ENCODE results near the gene SLC5A3. TPM values are rescaled to one million over a fixed set of nuclear protein-coding genes. Genes with fewer than 3 reads are reported as not detected.

Gene SLC5A3
- total and polyA plus RNA-seq, 2 of the 8 experiments (the other 6 are each of a cell fraction or from before 2014, with no cell fraction given), result 4.0 to 19.4 TPM

DNA sequence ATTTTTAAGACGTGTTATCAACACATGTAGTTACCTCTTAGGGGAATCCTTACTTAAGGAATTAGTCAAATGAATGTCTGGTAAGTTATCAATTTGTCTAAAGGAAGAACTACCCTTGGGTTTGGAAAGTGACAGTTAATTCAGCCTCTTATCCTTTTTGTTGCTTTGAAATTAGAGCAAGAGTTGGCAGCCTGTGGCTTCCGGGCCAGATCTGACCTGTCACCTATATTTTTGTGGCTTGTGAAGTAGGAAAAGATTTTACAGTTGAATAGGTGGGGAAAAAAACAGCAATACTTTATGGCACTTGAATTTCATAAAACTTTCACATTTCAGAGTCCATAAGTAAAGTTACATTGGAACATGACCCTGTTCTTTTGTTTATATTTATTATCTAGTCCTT, 5.5 kb downstream of the SLC5A3 start (continued):
- TF ChIP-seq KDM4A (IDR thresholded peaks at IDR 0.05; ENCODE audit: low read depth, low read length, severe bottlenecking) (no peak), EGR1 (IDR thresholded peaks at IDR 0.05; ENCODE audit: borderline replicate concordance, low read depth, low read length) (no peak), GABPA (IDR thresholded peaks at IDR 0.05; ENCODE audit: borderline replicate concordance, insufficient read depth, low read length) (no peak), SIX5 (IDR thresholded peaks at IDR 0.05; ENCODE audit: low read depth, low read length) (no peak), NANOG (IDR thresholded peaks at IDR 0.05; ENCODE audit: insufficient read depth, low read depth, low read length, poor library complexity, severe bottlenecking) (no peak)
- TF ChIP-seq, protein P1, sequence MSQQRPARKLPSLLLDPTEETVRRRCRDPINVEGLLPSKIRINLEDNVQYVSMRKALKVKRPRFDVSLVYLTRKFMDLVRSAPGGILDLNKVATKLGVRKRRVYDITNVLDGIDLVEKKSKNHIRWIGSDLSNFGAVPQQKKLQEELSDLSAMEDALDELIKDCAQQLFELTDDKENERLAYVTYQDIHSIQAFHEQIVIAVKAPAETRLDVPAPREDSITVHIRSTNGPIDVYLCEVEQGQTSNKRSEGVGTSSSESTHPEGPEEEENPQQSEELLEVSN (IDR thresholded peaks at IDR 0.05), result no peak
